Activated CD8-positive, alpha-beta T cell treated with anti-CD3 and anti-CD28 coated beads, Interleukin-2, amount 10 ng/mL, durations not matched to agents 7 days and 5 days (primary cell): ENCODE measurements around the gene CACNA2D1. TPM values are rescaled to one million over a fixed set of nuclear protein-coding genes. Genes with fewer than 3 reads are reported as not detected.

Source experiments
- ATAC-seq: fragments of 150-1000 bp; cut with Tn5 transposase; one replicate; pipeline ENCODE4 v1.10.0; 2021; ENCODE audit warnings: moderate library complexity
- CTCF ChIA-PET: fragments of 350-600 bp; sonication (Branson Sonifier 250); formaldehyde crosslinking; loops from one replicate; lab custom pipeline; 2021; ENCODE audit warnings: antibody characterized with exemption; lab: Charles Lee
- POLR2A ChIA-PET: fragments of 350-600 bp; sonication (Branson Sonifier 250); formaldehyde crosslinking; loops from one replicate; lab custom pipeline; 2021; ENCODE audit warnings: antibody characterized with exemption; lab: Charles Lee
- DNase-seq: peaks from one replicate; pipeline ENCODE4 v3.0.0-alpha.2; 2020
- H3K27ac Mint-ChIP-seq: one replicate; pipeline ENCODE4 v1.8.0; 2021; ENCODE audit warnings: mild to moderate bottlenecking, mixed read lengths
- H3K27me3 Mint-ChIP-seq: one replicate; pipeline ENCODE4 v1.8.0; 2021; ENCODE audit warnings: low read depth, mixed read lengths
- H3K36me3 Mint-ChIP-seq: one replicate; pipeline ENCODE4 v1.8.0; 2021; ENCODE audit warnings: low read depth, mixed read lengths
- H3K4me1 Mint-ChIP-seq: one replicate; pipeline ENCODE4 v1.8.0; 2021; ENCODE audit warnings: low read depth, mixed read lengths
- H3K4me3 Mint-ChIP-seq: one replicate; pipeline ENCODE4 v1.8.0; 2021; ENCODE audit warnings: mild to moderate bottlenecking, mixed read lengths
- H3K9me3 Mint-ChIP-seq: one replicate; pipeline ENCODE4 v1.8.0; 2022; ENCODE audit warnings: mixed read lengths; ENCODE audit not compliant: insufficient read depth
- total RNA-seq, 2 experiments: library from RNA; stranded (reverse); gene quantifications; one replicate each; pipeline ENCODE4 v1.2.3, GENCODE V29; 2021

Gene CACNA2D1
- total RNA-seq, 2 experiments from 2014 or later: not detected

- ATAC-seq (no peak), DNase-seq (no peak)
- ChIA-PET CTCF (interaction anchor here (1.4 kb wide), 1 partner anchor 19 kb away, joined by 3 read pairs; no protein-coding TSS in a partner anchor), POLR2A (no interaction called here)
- no peak overlapping the region for H3K4me3 Mint-ChIP-seq
- H3K36me3 Mint-ChIP-seq: no peaks in the 10 kb centered on the region
- no peaks in the 10 kb centered on the region for H3K4me1 Mint-ChIP-seq
- no peak overlapping the region for H3K27ac Mint-ChIP-seq
- no peaks in the 10 kb centered on the region for H3K9me3 Mint-ChIP-seq
- no peaks in the 10 kb centered on the region for H3K27me3 Mint-ChIP-seq
Observed at GRCh38 chr7:82289152-82289535, 154.4 kb downstream of the CACNA2D1 start.

- POLR2A ChIA-PET: no interaction called here
- DNase-seq: no peak
- no peaks in the 10 kb centered on the region for H3K9me3 Mint-ChIP-seq
- H3K4me1 Mint-ChIP-seq: no peaks in the 10 kb centered on the region
- no peak overlapping the region for H3K4me3 Mint-ChIP-seq
- no peak for ATAC-seq
- no peaks in the 10 kb centered on the region for H3K27me3 Mint-ChIP-seq
- H3K27ac Mint-ChIP-seq: no peak overlapping the region
- no peaks in the 10 kb centered on the region for H3K36me3 Mint-ChIP-seq
- CTCF ChIA-PET: no interaction called here
Observed at GRCh38 chr7:82286798-82287140, 156.8 kb downstream of the CACNA2D1 start.

- ATAC-seq (no peak), DNase-seq (no peak)
- no peaks in the 10 kb centered on the region for H3K9me3 Mint-ChIP-seq
- no peak overlapping the region for H3K27ac Mint-ChIP-seq
- H3K4me3 Mint-ChIP-seq: no peak overlapping the region
- ChIA-PET CTCF (no interaction called here), POLR2A (no interaction called here)
- H3K4me1 Mint-ChIP-seq: no peaks in the 10 kb centered on the region
- no peaks in the 10 kb centered on the region for H3K36me3 Mint-ChIP-seq
- no peaks in the 10 kb centered on the region for H3K27me3 Mint-ChIP-seq
Observed at GRCh38 chr7:82286096-82286797, 157.3 kb downstream of the CACNA2D1 start.

- CTCF ChIA-PET: no interaction called here
- Mint-ChIP-seq H3K27me3 (no peaks in the 10 kb centered on the region), H3K9me3 (no peaks in the 10 kb centered on the region), H3K36me3 (no peaks in the 10 kb centered on the region), H3K4me1 (no peaks in the 10 kb centered on the region), H3K4me3 (no peak overlapping the region), H3K27ac (no peak overlapping the region)
- DNase-seq (no peak), ATAC-seq (no peak)
- POLR2A ChIA-PET: no interaction called here
Observed at GRCh38 chr7:82284936-82285519, 158.5 kb downstream of the CACNA2D1 start.

GRCh38 chr7:82275342-82275741 lies 168.2 kb downstream of the CACNA2D1 start:
- CTCF ChIA-PET: no interaction called here
- Mint-ChIP-seq H3K27ac (no peak overlapping the region), H3K4me1 (no peaks in the 10 kb centered on the region), H3K9me3 (no peaks in the 10 kb centered on the region), H3K4me3 (no peak overlapping the region), H3K36me3 (no peaks in the 10 kb centered on the region), H3K27me3 (no peaks in the 10 kb centered on the region)
- ATAC-seq (no peak), DNase-seq (no peak)
- POLR2A ChIA-PET: no interaction called here

GRCh38 chr7:82274681-82275080 lies 168.9 kb downstream of the CACNA2D1 start:
- H3K4me1 Mint-ChIP-seq: no peaks in the 10 kb centered on the region
- H3K4me3 Mint-ChIP-seq: no peak overlapping the region
- H3K27ac Mint-ChIP-seq: no peak overlapping the region
- H3K9me3 Mint-ChIP-seq: no peaks in the 10 kb centered on the region
- ChIA-PET CTCF (no interaction called here), POLR2A (no interaction called here)
- no peak for DNase-seq
- no peaks in the 10 kb centered on the region for H3K27me3 Mint-ChIP-seq
- no peaks in the 10 kb centered on the region for H3K36me3 Mint-ChIP-seq
- ATAC-seq: no peak

- H3K27ac Mint-ChIP-seq: no peak overlapping the region
- H3K4me3 Mint-ChIP-seq: no peak overlapping the region
- POLR2A ChIA-PET: no interaction called here
- ATAC-seq (no peak), DNase-seq (no peak)
- no peaks in the 10 kb centered on the region for H3K9me3 Mint-ChIP-seq
- no peaks in the 10 kb centered on the region for H3K4me1 Mint-ChIP-seq
- H3K27me3 Mint-ChIP-seq: no peaks in the 10 kb centered on the region
- CTCF ChIA-PET: no interaction called here
- H3K36me3 Mint-ChIP-seq: no peaks in the 10 kb centered on the region
Observed at GRCh38 chr7:82273886-82274285, 169.7 kb downstream of the CACNA2D1 start.

GRCh38 chr7:82270870-82271269 lies 172.7 kb downstream of the CACNA2D1 start:
- no peaks in the 10 kb centered on the region for H3K36me3 Mint-ChIP-seq
- no peak for DNase-seq
- no peaks in the 10 kb centered on the region for H3K9me3 Mint-ChIP-seq
- POLR2A ChIA-PET: no interaction called here
- CTCF ChIA-PET: no interaction called here
- ATAC-seq: no peak
- no peaks in the 10 kb centered on the region for H3K4me1 Mint-ChIP-seq
- H3K4me3 Mint-ChIP-seq: no peak overlapping the region
- H3K27ac Mint-ChIP-seq: no peak overlapping the region
- no peaks in the 10 kb centered on the region for H3K27me3 Mint-ChIP-seq

- H3K4me3 Mint-ChIP-seq: no peak overlapping the region
- ChIA-PET POLR2A (no interaction called here), CTCF (no interaction called here)
- no peaks in the 10 kb centered on the region for H3K36me3 Mint-ChIP-seq
- H3K27ac Mint-ChIP-seq: no peak overlapping the region
- DNase-seq (no peak), ATAC-seq (no peak)
- H3K9me3 Mint-ChIP-seq: no peaks in the 10 kb centered on the region
- no peaks in the 10 kb centered on the region for H3K4me1 Mint-ChIP-seq
- H3K27me3 Mint-ChIP-seq: no peaks in the 10 kb centered on the region
Observed at GRCh38 chr7:82268632-82269031, 174.9 kb downstream of the CACNA2D1 start.

- Mint-ChIP-seq H3K9me3 (no peaks in the 10 kb centered on the region), H3K36me3 (no peaks in the 10 kb centered on the region), H3K4me1 (no peaks in the 10 kb centered on the region), H3K27ac (no peak overlapping the region), H3K27me3 (no peaks in the 10 kb centered on the region), H3K4me3 (no peak overlapping the region)
- CTCF ChIA-PET: no interaction called here
- ATAC-seq (no peak), DNase-seq (no peak)
- POLR2A ChIA-PET: no interaction called here
Observed at GRCh38 chr7:82266081-82266480, 177.5 kb downstream of the CACNA2D1 start.

GRCh38 chr7:82264783-82265305 lies 178.7 kb downstream of the CACNA2D1 start:
- no peak overlapping the region for H3K27ac Mint-ChIP-seq
- no peaks in the 10 kb centered on the region for H3K4me1 Mint-ChIP-seq
- no peaks in the 10 kb centered on the region for H3K9me3 Mint-ChIP-seq
- no peaks in the 10 kb centered on the region for H3K36me3 Mint-ChIP-seq
- DNase-seq: no peak
- ATAC-seq: no peak
- ChIA-PET POLR2A (no interaction called here), CTCF (no interaction called here)
- no peak overlapping the region for H3K4me3 Mint-ChIP-seq
- H3K27me3 Mint-ChIP-seq: no peaks in the 10 kb centered on the region

- CTCF ChIA-PET: no interaction called here
- no peaks in the 10 kb centered on the region for H3K27me3 Mint-ChIP-seq
- H3K9me3 Mint-ChIP-seq: no peaks in the 10 kb centered on the region
- no peaks in the 10 kb centered on the region for H3K4me1 Mint-ChIP-seq
- POLR2A ChIA-PET: no interaction called here
- no peak overlapping the region for H3K27ac Mint-ChIP-seq
- DNase-seq (no peak), ATAC-seq (no peak)
- no peak overlapping the region for H3K4me3 Mint-ChIP-seq
- no peaks in the 10 kb centered on the region for H3K36me3 Mint-ChIP-seq
Observed at GRCh38 chr7:82263920-82264782, 179.4 kb downstream of the CACNA2D1 start.
